ENCODE measurements around the gene NDRG3. TPM values are rescaled to one million over a fixed set of nuclear protein-coding genes. Genes with fewer than 3 reads are reported as not detected.

NDRG3 gene
- polyA plus RNA-seq, 2 of the 4 experiments (the other 2 are of a cell fraction) = 30.6 to 34.4 TPM

GRCh38 chr20:36736451-36737182 lies 9.3 kb downstream of the NDRG3 start:
- no peak overlapping the region for H3K4me3 ChIP-seq
- H3K9me3 ChIP-seq = no peaks in the 10 kb centered on the region
- TF ChIP-seq REST (IDR thresholded peaks at IDR 0.05) (no peak), FOXS1 (CRISPR knock-in tag; IDR thresholded peaks at IDR 0.05) (no peak), HOXB5 (CRISPR knock-in tag; IDR thresholded peaks at IDR 0.05) (no peak), RARB (CRISPR knock-in tag; IDR thresholded peaks at IDR 0.05) (no peak), NPAS2 (CRISPR knock-in tag; IDR thresholded peaks at IDR 0.05; ENCODE audit: borderline replicate concordance) (no peak), HDAC2 (IDR thresholded peaks at IDR 0.05) (no peak), RAD21 (conservative IDR thresholded peaks at IDR 0.05 in 1 of 2, IDR thresholded peaks at IDR 0.05 in 1 of 2) (no peak), PHF8 (IDR thresholded peaks at IDR 0.05; ENCODE audit: borderline replicate concordance, low read depth) (no peak), RFX5 (IDR thresholded peaks at IDR 0.05) (no peak)
- peaks cover 11% of the 10 kb centered on the region; the same call in 2 of the 3 replicates for H3K4me1 ChIP-seq
- no peak overlapping the region for H3K4me2 ChIP-seq
- FAIRE-seq (no peak), DNase-seq (ENCODE audit: low read depth in 1 of 2, low spot score in 1 of 2) (no peak), ATAC-seq (no peak)
- WGBS (ENCODE audit: missing lambda C conversion rate) = 96% methylated on average over 3 of the region's 3 CpGs
- ChIA-PET POLR2A (interaction anchor here (1.0 kb wide), 1 partner anchor 9 kb away, joined by 7 read pairs; the partner anchor contains the start of gene NDRG3), CTCF (interaction anchor here (0.6 to 6.5 kb wide), 6 partner anchors 9 to 1266 kb away, joined by 3 to 32 read pairs (median 3); partner anchors contain the start of gene DSN1)
- H3K27ac ChIP-seq = no peak overlapping the region

- ChIA-PET POLR2A (no interaction called here), CTCF (interaction anchor here (0.6 to 6.5 kb wide), 5 partner anchors 12 to 178 kb away, joined by 3 to 32 read pairs (median 3); no protein-coding TSS in a partner anchor)
- peaks cover 11% of the 10 kb centered on the region; the same call in 2 of the 3 replicates for H3K4me1 ChIP-seq
- DNase-seq (ENCODE audit: low read depth in 1 of 2, low spot score in 1 of 2) (no peak), FAIRE-seq (no peak), ATAC-seq (no peak)
- H3K9me3 ChIP-seq = no peaks in the 10 kb centered on the region
- 100% methylated on average over 1 of the region's 1 CpG for WGBS (ENCODE audit: missing lambda C conversion rate)
- no peak overlapping the region for H3K27ac ChIP-seq
- H3K4me3 ChIP-seq = no peak overlapping the region
- H3K4me2 ChIP-seq = no peak overlapping the region
- TF ChIP-seq RFX5 (IDR thresholded peaks at IDR 0.05) (no peak), CHD4 (IDR thresholded peaks at IDR 0.05; ENCODE audit: borderline replicate concordance) (no peak), CBX8 (IDR thresholded peaks at IDR 0.05) (no peak), PBX3 (IDR thresholded peaks at IDR 0.05) (no peak), HES2 (IDR thresholded peaks at IDR 0.05) (no peak), TFCP2L1 (CRISPR knock-in tag; IDR thresholded peaks at IDR 0.05) (no peak), REST (IDR thresholded peaks at IDR 0.05) (no peak), CEBPB (IDR thresholded peaks at IDR 0.05) (no peak), NFE2L2 (conservative IDR thresholded peaks at IDR 0.05; ENCODE audit: low read length) (no peak), MAZ (IDR thresholded peaks at IDR 0.05; ENCODE audit: borderline replicate concordance, low read depth, low read length) (no peak), FOSB (CRISPR knock-in tag; IDR thresholded peaks at IDR 0.05) (no peak), ATOH8 (CRISPR knock-in tag; IDR thresholded peaks at IDR 0.05; ENCODE audit: low read depth) (no peak), ZFP36 (IDR thresholded peaks at IDR 0.05; ENCODE audit: borderline replicate concordance, partially characterized antibody) (no peak), RCOR1 (IDR thresholded peaks at IDR 0.05; ENCODE audit: low read depth, low read length) (no peak), HMGXB4 (CRISPR knock-in tag; IDR thresholded peaks at IDR 0.05; ENCODE audit: borderline replicate concordance) (no peak), MAFK (IDR thresholded peaks at IDR 0.05; ENCODE audit: partially characterized antibody) (no peak), NPAS2 (CRISPR knock-in tag; IDR thresholded peaks at IDR 0.05; ENCODE audit: borderline replicate concordance) (no peak), JUN (IDR thresholded peaks at IDR 0.05) (no peak)
Measured at GRCh38 chr20:36732456-36732855, 13.4 kb downstream of the NDRG3 start.

All from A549 (cell line).